ENCODE data around the gene KLF3.

GRCh38 chr4:38660838-38661237 lies 3.2 kb upstream of the KLF3 start:
- TF ChIP-seq ATF2 (CRISPR knock-in tag; IDR thresholded peaks at IDR 0.05; ENCODE audit: borderline replicate concordance, low read depth) (no peak), CTCF (IDR thresholded peaks at IDR 0.05) (no peak), IRF1 (CRISPR knock-in tag; IDR thresholded peaks at IDR 0.05) (no peak)

All from WTC11 (cell line).